Hepatocyte (in vitro differentiated cells): Measurements from ENCODE around the gene DAAM1. TPM values are rescaled to one million over a fixed set of nuclear protein-coding genes. Genes with fewer than 3 reads are reported as not detected.

Experiments
- DNase-seq: peaks from one replicate; pipeline ENCODE4 v3.0.0-alpha.2; 2016; ENCODE audit warnings: low spot score
- H2AFZ ChIP-seq: fragments of 200-600 bp; sonication (generic); 2 replicates; pipeline ENCODE4 v1.6.0; 2016; ENCODE audit warnings: antibody characterized with exemption, mild to moderate bottlenecking
- H3K27ac ChIP-seq: fragments of 200-600 bp; sonication (generic); 2 replicates; pipeline ENCODE4 v1.5.1; 2016; ENCODE audit warnings: mild to moderate bottlenecking
- H3K27me3 ChIP-seq: fragments of 200-600 bp; sonication (generic); 2 replicates; pipeline ENCODE4 v1.6.1; 2016
- H3K36me3 ChIP-seq: fragments of 200-600 bp; sonication (generic); replicated peaks from 2 replicates; pipeline ENCODE4 v1.5.1; 2016; ENCODE audit warnings: low read depth; ENCODE audit not compliant: insufficient read depth
- H3K4me1 ChIP-seq: fragments of 200-600 bp; sonication (generic); 2 replicates; pipeline ENCODE4 v1.5.1; 2016; ENCODE audit warnings: mild to moderate bottlenecking, moderate library complexity; ENCODE audit not compliant: insufficient read depth
- H3K4me2 ChIP-seq: fragments of 200-600 bp; sonication (generic); 2 replicates; pipeline ENCODE4 v1.6.0; 2016
- H3K4me3 ChIP-seq: fragments of 200-600 bp; sonication (generic); 2 replicates; pipeline ENCODE4 v1.5.1; 2016; ENCODE audit warnings: mild to moderate bottlenecking
- H3K79me2 ChIP-seq: fragments of 200-600 bp; sonication (generic); 2 replicates; pipeline ENCODE4 v1.6.0; 2017; ENCODE audit warnings: mild to moderate bottlenecking
- H3K9me2 ChIP-seq: fragments of 200-600 bp; sonication (generic); replicated peaks from 2 replicates; pipeline ENCODE4 v1.6.0; 2017; ENCODE audit warnings: mild to moderate bottlenecking; ENCODE audit not compliant: insufficient read depth
- H3K9me3 ChIP-seq: fragments of 200-600 bp; sonication (generic); 2 replicates; pipeline ENCODE4 v1.5.1; 2016; ENCODE audit warnings: low read depth, mild to moderate bottlenecking
- H4K20me1 ChIP-seq: fragments of 200-600 bp; sonication (generic); 2 replicates; pipeline ENCODE4 v1.6.0; 2016; ENCODE audit warnings: mild to moderate bottlenecking; ENCODE audit not compliant: insufficient read depth, poor library complexity, severe bottlenecking
- CTCF ChIP-seq: fragments of 200-600 bp; sonication (generic); IDR thresholded peaks from 2 replicates; pipeline ENCODE4 v1.5.1; 2016; ENCODE audit warnings: antibody characterized with exemption, mild to moderate bottlenecking; ENCODE audit not compliant: poor library complexity
- EZH2 ChIP-seq: fragments of 200-600 bp; sonication (generic); IDR thresholded peaks from 2 replicates; pipeline ENCODE4 v1.6.1; 2016; ENCODE audit warnings: antibody characterized with exemption, mild to moderate bottlenecking, borderline replicate concordance
- EZH2phosphoT487 ChIP-seq: fragments of 200-600 bp; sonication (generic); IDR thresholded peaks from one replicate; pipeline ENCODE4 v1.6.1; 2018; ENCODE audit warnings: antibody characterized with exemption, mild to moderate bottlenecking, low read depth, moderate library complexity; ENCODE audit not compliant: unreplicated experiment, severe bottlenecking
- WGBS: methylation state at CpG from one replicate; pipeline ENCODE4 v1.1.6; 2016; ENCODE audit warnings: low lambda C conversion rate; ENCODE audit errors: missing lambda C conversion rate; 5-methylcytosine and 5-hydroxymethylcytosine counted together
- polyA plus RNA-seq: library from polyadenylated mRNA; unstranded; fragments of >200 nt; fragmentation: Nextera tagmentation; extraction: Ambion mirVana; gene quantifications from 2 replicates; pipeline ENCODE4 v1.2.1, GENCODE V29; 2016
- total RNA-seq: library from RNA; depleted of rRNA; stranded (reverse); fragments of >200 nt; gene quantifications from 2 replicates; pipeline ENCODE4 v1.2.3, GENCODE V29; 2014

The DAAM1 gene
- total and polyA plus RNA-seq, 2 experiments from 2014 or later: 21.6 to 23.7 TPM

GRCh38 chr14:59146484-59146883 is 42.0 kb upstream of the DAAM1 start:
- no peaks in the 10 kb centered on the region for H3K79me2 ChIP-seq
- H3K4me1 ChIP-seq: no peaks in the 10 kb centered on the region
- 71% methylated on average over 2 of the region's 2 CpGs for WGBS
- no peak overlapping the region for H3K27ac ChIP-seq
- H3K36me3 ChIP-seq: no peaks in the 10 kb centered on the region
- H3K9me2 ChIP-seq: no peaks in the 10 kb centered on the region
- H3K4me2 ChIP-seq: no peak overlapping the region
- no peak overlapping the region for H3K4me3 ChIP-seq
- no peak overlapping the region for H2AFZ ChIP-seq
- H3K27me3 ChIP-seq: no peaks in the 10 kb centered on the region
- H3K9me3 ChIP-seq: no peaks in the 10 kb centered on the region
- H4K20me1 ChIP-seq: no peaks in the 10 kb centered on the region
- TF ChIP-seq CTCF (no peak), EZH2phosphoT487 (no peak), EZH2 (no peak)
- no peak for DNase-seq

GRCh38 chr14:59147007-59147406 is 41.5 kb upstream of the DAAM1 start:
- Histone ChIP-seq H3K4me1 (no peaks in the 10 kb centered on the region), H2AFZ (no peak overlapping the region), H3K36me3 (no peaks in the 10 kb centered on the region), H4K20me1 (no peaks in the 10 kb centered on the region), H3K9me3 (no peaks in the 10 kb centered on the region), H3K27me3 (no peaks in the 10 kb centered on the region), H3K4me3 (no peak overlapping the region), H3K79me2 (no peaks in the 10 kb centered on the region), H3K27ac (no peak overlapping the region), H3K4me2 (no peak overlapping the region), H3K9me2 (no peaks in the 10 kb centered on the region)
- no peak for DNase-seq
- TF ChIP-seq CTCF: no peak
- no peak for TF ChIP-seq EZH2
- TF ChIP-seq EZH2phosphoT487: no peak
- 37% methylated on average over 1 of the region's 1 CpG for WGBS

GRCh38 chr14:59148334-59148900 is 40.0 kb upstream of the DAAM1 start:
- H3K9me2 ChIP-seq: no peaks in the 10 kb centered on the region
- TF ChIP-seq EZH2 (no peak), CTCF (no peak), EZH2phosphoT487 (no peak)
- no peak overlapping the region for H2AFZ ChIP-seq
- H3K4me3 ChIP-seq: no peak overlapping the region
- no peaks in the 10 kb centered on the region for H3K79me2 ChIP-seq
- WGBS: 66% methylated on average over 4 of the region's 4 CpGs
- no peaks in the 10 kb centered on the region for H3K36me3 ChIP-seq
- H4K20me1 ChIP-seq: no peaks in the 10 kb centered on the region
- H3K4me2 ChIP-seq: no peak overlapping the region
- H3K27ac ChIP-seq: no peak overlapping the region
- no peak for DNase-seq
- no peaks in the 10 kb centered on the region for H3K9me3 ChIP-seq
- H3K4me1 ChIP-seq: no peaks in the 10 kb centered on the region
- H3K27me3 ChIP-seq: no peaks in the 10 kb centered on the region

DNA sequence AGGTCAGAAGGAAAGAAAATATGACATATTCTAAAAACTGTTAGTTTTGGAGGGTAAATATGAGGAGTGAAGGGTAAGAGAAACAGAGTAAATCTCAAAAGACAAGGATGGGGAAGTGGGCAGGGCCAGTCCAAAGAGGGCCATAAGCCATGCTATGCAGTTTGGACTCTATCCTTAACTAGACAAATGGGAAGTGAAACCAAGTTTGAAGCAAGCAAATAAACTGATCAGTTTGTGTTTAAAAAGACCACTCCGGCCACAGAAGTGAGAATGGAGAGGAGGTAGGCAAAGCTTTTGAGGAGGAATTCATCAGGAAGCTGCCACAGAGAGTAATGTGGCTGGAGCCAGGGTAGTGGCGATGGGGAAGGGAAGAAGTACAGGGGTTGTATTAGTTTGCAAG is 37.5 kb upstream of the DAAM1 start:
- Histone ChIP-seq H3K4me1 (no peaks in the 10 kb centered on the region), H3K27me3 (no peaks in the 10 kb centered on the region), H3K4me2 (no peak overlapping the region), H3K4me3 (no peak overlapping the region), H3K27ac (no peak overlapping the region), H3K36me3 (no peaks in the 10 kb centered on the region), H2AFZ (no peak overlapping the region), H3K9me2 (no peaks in the 10 kb centered on the region), H4K20me1 (no peaks in the 10 kb centered on the region), H3K9me3 (no peaks in the 10 kb centered on the region), H3K79me2 (no peaks in the 10 kb centered on the region)
- no peak for TF ChIP-seq EZH2
- TF ChIP-seq CTCF: no peak
- no peak for TF ChIP-seq EZH2phosphoT487
- 95% methylated on average over 2 of the region's 2 CpGs for WGBS
- DNase-seq: no peak
